A549 (cell line): ENCODE data around the gene INSYN1.
"Not testable (repeated sequence)": the region's sequence is repeated elsewhere in the genome, so short reads cannot be mapped to it uniquely, and the experiment has no call there.

Experiments used
- BHLHE40 ChIP-seq: IDR thresholded peaks from 2 replicates; pipeline ENCODE4 v1.6.1; 2012; ENCODE audit warnings: low read depth, low read length, inconsistent platforms
- CTCF ChIP-seq: fragments of >200 bp; sonication (Bioruptor Twin); formaldehyde crosslinking; IDR thresholded peaks from 3 replicates; pipeline ENCODE4 v1.5.1; 2016
- ELK1 ChIP-seq: fragments of 150-350 bp; IDR thresholded peaks from 2 replicates; pipeline ENCODE4 v1.6.1; 2014; ENCODE audit warnings: low read depth, mild to moderate bottlenecking, low read length
- JUNB ChIP-seq: fragments of >200 bp; sonication (Bioruptor Twin); formaldehyde crosslinking; IDR thresholded peaks from 2 replicates; pipeline ENCODE4 v1.6.1; 2016
- MYC ChIP-seq: IDR thresholded peaks from 2 replicates; pipeline ENCODE4 v1.6.1; 2012; ENCODE audit warnings: mild to moderate bottlenecking, inconsistent platforms, low read length, improper control_type of control experiment, borderline replicate concordance
- PBX3 ChIP-seq: IDR thresholded peaks from 2 replicates; pipeline ENCODE4 v1.6.1; 2012
- POLR2A ChIP-seq: IDR thresholded peaks from 2 replicates; pipeline ENCODE4 v1.6.1; 2012; ENCODE audit warnings: mild to moderate bottlenecking, low read length
- RCOR1 ChIP-seq: fragments of 150-350 bp; IDR thresholded peaks from 2 replicates; pipeline ENCODE4 v1.6.1; 2014; ENCODE audit warnings: antibody characterized with exemption, low read length, low read depth
- RNF2 ChIP-seq: fragments of 200-600 bp; sonication (generic); IDR thresholded peaks from 2 replicates; pipeline ENCODE4 v1.6.1; 2016; ENCODE audit warnings: low read depth, mild to moderate bottlenecking, antibody characterized with exemption, moderate library complexity, borderline replicate concordance
- ZC3H11A ChIP-seq: fragments of 450-650 bp; IDR thresholded peaks from 2 replicates; pipeline ENCODE4 v1.6.1; 2014; ENCODE audit warnings: antibody characterized with exemption, mild to moderate bottlenecking

- not testable (repeated sequence) for TF ChIP-seq ZC3H11A, CTCF, MYC, ELK1, POLR2A, JUNB, RCOR1, BHLHE40, RNF2, PBX3
Observed at GRCh38 chr15:73702311-73703239, 50.6 kb downstream of the INSYN1 start.
